Inferior parietal cortex (tissue), 1 donor: ENCODE data around the gene GMDS.
A peak's percentile ranks its signal among the peaks of the same experiment; 100 is the strongest.

Experiments
- DNase-seq: peaks from one replicate; pipeline ENCODE4 v3.0.0-alpha.2; 2016; ENCODE audit errors: extremely low spot score

Gene GMDS

DNA sequence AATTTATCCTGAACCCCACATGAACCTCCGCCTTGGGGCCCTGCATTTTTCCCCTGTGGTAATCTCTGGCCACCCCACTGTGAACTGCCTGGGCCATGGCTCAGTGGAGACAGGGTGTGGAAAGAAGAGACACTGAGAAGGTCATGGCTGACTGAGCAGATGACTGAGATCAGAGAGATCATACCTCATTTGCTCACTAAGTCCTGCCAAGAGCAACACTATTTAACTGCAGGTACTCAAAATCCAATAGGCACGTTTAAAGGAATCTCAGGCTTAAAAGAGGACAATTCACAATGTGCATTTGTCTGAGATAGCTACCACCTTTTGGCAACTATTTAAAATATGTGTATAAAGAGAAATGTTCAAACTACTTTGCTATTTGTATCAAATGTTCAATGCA, 305.0 kb downstream of the GMDS start:
- no peak for DNase-seq

DNA sequence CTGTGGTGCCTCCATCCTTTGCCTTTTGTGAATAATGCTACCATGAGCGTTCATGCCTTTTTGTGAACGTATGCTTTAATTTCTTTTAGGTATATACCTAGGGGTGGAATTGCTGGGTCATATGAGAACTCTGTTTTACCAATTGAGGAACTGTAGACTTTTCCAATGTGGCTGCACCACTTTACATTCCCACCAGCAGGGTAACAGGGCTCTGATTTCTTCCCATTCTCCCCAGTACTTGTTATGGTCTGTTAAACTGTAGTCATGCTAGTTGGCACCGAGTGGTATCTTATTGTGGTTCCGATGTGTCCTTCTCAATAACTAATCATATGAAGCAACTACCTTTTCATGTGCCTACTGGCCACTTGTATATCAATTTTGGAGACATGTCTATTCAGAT, 312.1 kb downstream of the GMDS start:
- DNase-seq: no peak

DNA sequence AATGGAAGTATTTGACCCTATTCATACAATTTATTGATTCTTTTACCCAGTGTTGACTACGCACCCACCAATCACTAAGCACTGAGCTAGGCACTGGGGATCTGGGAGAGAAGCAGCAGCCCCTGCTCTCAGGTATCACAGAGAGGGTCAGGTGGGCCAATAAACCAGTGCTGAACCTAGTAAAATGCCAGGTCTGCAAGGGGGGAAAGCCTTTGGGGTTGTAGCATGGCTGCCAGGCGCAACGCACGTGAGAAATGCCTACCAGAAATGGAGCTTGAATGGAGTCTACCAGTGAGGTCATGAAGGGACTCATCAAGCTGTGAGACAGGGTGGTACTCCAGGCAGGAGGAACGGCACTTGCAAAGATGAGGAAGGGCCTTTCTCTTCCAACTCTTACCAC, 313.6 kb downstream of the GMDS start:
- DNase-seq: no peak

DNA sequence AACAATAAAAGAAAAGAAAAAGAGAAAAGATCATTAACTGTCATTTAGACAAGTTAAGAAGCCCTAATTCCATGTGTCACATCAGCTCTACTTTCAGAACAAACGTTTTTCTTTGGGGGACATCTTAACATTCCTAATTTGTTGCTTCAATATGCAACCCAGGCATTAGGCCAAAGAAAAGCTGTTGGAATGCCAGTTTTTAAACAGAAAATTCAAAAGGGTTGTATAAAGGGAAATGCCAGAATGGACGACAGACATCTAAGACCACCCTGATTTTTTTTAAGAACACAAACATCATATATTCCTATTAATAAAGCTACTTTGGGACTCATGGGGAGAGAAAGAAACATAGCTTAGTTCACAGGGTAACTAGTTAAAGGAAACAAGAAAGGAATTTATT, 315.0 kb downstream of the GMDS start:
- DNase-seq: no peak

DNA sequence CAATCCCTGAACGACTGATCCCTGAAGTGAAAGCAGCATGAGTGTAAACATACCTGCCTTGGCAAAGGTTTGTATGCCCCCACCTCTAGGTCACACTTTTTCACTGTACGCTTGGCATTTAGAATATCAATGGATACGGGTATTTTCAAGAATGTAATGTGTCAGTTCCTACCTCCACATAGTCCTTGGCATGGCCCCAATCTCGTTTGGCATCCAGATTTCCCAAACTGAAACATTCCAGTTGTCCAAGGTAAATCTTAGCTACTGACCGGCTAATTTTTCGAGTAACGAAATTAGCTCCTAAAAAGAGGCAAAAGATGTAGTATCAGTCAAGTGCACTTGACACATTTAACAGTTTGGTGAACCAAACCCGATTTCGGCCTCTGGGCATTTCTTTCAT, 315.5 kb downstream of the GMDS start:
- no peak for DNase-seq

DNA sequence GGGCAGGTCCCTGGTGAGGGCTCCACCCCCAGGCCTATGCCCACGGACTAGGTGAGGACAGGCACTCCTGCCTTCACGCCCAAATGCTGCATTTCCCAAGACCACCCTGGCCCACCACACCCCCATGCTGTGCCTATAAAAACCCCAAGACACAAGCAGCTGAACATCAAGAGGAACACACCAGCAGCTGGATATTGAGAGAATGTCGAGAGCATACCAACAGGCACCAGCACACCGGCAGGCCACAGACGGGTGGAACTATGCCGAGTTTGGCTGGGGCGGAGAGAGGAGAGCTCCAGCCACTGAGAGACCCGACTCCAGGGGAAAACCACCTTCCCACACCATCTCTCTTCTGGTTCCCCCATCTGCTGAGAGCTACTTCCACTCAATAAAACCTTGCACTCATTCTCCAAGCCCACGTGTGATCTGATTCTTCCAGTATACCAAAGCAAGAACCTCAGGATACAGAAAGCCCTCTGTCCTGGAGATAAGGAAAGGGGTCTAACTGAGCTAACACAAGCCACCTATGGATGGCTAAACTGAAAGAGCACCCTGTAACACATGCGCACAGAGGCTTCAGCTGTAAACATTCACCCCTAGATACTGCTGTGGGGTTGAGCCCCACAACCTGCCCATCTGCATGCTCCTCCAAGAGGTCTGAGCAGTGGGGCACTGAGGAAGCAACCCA, 319.5 kb downstream of the GMDS start:
- no peak for DNase-seq

DNA sequence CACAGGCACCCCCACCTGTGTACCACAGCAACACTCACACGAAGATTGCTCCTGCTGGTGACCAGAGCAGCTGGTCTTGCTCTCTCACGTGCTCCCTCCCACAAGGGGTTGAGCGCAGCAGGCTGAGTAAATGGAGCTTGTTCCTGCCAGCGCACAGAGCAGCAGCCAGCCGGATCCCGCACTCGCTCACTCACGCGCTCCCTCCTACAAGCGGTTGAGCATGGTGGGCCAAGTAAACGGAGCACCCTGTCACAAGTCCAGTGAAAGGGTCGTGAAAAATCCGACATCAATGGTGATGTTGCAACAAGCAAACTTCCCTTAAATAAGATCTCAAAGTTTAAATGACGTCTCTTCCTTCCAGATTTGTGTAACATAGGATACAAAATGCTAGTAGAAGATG, 322.0 kb downstream of the GMDS start:
- no peak for DNase-seq

DNA sequence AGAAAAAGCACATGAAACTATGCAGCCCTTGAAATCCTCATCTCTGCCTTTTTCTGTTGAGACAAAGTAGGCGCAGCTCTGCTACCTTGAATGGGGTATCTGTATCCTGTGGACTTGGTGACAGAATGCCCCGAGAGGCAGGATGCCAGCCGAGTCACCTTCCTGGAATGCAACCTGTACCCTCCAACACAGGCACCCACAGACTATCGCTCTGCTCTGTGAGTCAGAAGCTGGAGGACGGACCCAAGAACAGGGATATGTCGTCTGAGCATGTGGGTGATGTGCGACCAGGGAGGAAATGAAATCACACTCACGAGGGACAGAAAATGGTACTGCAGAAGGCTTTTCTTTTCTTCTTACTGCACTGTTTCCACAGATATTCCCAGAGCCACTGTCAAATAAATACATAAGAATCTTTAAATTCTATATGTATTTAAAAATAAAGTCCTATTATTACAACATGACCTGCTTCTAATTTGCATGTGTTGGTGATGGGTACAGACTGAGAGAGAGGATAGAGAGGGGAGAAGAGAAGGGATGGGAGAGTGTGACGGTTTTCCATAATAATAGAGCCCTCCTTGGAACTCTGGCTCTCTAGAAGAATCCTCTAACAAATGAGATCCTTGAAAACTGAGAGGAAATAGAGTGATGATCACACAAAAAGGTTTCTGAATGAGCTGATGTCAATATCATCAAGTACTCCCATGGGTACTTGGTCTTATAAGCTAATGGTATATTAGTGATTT, 327.6 kb downstream of the GMDS start:
- peak; percentile 29 for DNase-seq

DNA sequence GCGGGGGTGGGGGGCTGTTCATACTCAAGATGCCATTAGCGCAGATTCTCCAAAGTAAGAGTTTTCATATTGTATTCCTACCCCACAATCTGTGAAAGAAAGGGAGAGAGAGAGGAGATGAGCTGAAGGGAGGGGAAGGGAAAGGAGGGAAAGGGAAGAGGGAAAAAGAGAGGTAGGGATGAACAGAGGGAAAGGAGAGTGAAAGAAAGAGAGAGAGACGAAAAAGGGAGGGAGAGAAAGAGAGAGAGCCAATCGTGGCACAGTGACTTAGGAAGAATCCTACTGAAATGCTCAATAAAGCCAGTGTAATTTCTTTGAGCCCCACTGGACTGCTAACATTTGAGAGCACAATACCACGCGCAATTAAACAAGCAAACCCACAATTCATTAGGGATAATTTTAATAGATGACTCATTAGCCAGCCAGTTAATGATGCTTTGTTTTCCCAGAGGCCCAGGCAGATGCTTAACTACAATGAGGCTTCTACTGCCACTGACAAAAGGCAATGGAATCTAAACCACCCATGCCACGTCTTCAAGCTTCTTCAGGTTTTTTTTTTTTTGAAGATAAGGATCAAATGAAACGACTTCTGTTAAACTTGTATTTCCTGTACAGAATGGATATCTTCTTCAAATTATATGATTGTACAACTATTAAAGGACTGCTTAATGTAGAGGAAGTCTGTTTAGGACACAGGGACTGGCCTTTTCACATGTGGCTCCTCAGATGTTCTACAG, 328.9 kb downstream of the GMDS start:
- DNase-seq: peak; percentile 15

DNA sequence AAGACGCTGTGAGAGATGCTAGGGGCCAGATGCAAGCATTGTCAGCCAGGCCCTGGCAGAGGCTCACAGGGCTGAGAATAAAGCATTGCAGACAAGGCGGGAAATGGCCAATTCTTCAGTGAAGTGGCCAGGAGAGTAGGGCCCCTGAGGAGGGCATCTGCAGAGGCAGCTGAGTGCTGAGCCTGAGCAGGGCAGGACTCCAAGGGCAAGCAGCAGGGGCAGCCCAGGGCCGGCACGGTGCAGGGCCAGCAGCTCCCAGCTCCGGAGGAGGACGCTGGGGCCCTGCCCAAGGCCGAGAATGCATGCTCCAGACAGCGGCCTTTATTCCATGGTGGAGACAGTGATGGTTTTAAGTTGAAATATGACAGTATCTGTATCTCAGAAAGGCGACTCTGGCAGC, 330.2 kb downstream of the GMDS start:
- DNase-seq: no peak

DNA sequence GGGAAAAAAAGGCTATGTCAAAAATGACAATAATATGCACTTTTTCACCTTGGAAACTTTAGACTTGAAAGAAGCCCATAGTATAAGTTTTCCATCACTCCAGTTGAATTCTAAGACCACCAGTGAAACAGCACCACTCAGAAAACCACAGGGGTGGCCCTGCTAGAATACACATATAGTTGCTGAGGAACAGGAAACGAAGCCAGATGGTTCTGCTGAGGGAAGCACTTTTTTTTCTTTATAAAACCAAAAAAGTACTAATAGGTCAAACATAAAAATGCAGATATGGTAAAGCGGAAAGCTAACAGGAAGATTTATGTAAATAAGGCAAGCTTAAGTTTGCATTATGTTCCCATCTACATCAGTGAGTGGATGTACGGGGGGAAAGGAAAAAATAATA, 331.8 kb downstream of the GMDS start:
- no peak for DNase-seq

DNA sequence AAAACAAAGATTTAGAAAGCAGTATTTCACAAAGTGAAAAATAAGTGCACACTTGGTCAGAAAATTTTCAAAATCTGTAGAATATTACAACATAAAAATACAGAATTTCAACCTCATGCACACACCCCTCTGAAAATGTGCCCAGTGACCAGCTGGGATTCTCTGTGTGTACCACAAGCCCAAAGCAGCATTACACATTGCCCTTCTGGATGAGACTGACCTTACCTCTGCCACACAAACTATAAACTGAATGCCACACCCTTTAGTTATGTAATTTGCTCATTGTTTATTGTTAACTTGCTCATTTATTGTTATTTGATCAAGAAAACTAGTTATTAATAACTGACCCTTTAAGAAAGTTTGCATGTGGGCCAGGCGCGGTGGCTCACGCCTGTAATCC, 332.7 kb downstream of the GMDS start:
- DNase-seq: no peak

DNA sequence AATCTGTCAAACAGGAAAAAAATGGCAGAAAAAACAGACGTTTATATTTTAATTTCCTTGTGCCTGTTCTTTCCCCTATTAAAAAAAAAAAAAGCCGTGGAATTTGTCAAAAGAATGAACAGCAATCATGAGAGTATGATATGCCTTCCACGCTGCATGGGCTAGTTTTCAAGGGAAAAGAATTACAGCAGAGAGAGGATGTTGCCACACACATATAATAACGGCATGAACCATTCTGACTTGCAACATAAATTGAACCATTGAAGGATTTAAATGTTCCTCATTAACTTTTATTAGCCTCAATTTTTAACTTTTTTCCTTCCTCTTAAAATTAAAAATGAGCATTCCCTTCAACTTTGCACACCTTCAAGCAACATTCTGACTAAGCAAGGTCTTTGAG, 333.9 kb downstream of the GMDS start:
- DNase-seq: no peak

DNA sequence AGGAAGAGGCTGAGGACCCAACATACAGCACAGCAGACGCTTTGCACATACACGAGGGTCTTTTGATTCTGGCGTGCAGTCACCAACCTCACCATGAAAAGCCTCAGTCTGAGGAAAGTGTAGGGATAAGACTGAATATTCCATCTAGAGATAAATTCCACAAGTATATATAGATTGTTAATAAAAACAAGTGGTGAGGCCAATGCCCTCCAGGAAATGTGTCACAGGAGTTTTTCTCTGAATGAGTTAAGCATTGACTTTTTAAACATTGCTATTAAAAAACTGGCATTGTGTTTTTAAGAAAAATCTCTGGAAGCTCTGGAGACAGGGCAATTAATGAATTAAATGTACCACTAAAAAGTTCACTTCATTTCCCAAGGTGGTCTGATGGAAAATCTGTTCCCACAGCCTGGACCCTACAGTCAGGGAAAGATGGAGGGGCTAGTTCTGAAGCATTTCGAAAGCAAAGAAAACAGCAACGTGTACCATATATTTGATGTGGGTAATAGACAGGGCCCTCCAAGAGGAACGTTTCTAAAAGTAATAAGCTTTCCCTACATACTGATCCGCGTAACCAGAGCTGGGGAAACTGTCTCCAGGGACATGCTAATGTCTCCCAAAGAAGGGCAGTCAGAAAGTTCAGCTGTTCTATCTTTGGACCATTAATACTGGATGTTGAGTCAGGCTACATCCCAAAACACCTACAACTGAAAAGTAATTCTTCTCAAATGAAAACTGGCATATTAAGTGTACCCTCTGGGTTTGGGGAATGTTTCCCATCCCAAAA, 334.6 kb downstream of the GMDS start:
- no peak for DNase-seq

DNA sequence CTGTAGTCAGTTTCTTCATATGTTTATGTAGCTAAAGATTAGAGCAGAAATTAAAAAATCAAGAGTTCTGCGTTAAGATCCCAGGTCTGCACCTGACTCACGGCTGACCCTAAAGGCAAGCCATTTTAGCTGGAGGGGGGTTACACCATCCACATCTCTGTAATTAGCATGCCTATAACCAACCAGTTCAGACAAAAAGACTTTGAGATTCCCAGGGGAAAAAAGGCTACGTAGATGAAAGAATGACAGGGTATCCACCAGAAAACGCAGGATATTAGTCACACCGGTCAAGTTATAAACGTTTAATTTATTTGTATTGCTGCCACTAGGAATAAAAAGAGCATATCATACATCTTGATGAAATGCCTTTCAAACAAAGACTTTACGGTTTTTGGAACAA, 336.6 kb downstream of the GMDS start:
- DNase-seq: no peak

DNA sequence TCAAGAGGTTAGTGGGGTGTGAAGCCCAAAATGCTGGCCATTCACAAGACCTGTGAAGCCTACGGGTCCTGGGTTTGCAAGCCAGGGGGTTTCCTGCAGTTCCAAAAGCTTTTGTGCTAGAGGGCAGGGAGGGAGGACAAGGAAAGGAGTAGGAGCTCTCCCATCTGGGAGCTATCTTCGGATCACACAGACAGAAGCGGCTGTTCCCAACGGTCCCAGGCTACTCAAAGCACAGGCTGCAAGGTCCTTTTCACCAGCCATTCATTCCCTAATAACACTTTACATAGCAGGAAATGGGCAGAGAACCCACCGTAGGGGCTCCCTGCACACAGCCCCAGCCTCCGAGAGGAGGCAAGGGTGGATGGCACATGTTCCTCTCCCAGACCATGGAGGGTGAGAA, 338.8 kb downstream of the GMDS start:
- DNase-seq: no peak

DNA sequence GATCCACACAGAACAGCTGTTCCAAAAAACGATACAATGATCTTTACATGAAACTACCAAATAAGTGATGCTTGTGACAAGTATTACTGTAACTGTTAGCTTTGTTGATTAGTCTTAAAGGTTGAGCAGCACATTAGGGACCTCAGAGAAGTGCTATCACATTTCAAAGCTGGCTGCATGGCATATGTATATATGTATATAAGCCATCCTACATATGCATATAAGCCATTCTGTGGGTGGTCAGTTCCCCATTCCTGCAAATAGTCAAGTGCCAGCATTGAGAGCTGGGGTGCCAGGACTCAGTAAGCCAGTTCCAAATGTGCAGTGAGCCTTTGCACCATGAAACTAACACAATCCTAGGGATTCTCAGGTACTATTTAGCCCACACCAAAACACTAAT, 339.4 kb downstream of the GMDS start:
- no peak for DNase-seq

DNA sequence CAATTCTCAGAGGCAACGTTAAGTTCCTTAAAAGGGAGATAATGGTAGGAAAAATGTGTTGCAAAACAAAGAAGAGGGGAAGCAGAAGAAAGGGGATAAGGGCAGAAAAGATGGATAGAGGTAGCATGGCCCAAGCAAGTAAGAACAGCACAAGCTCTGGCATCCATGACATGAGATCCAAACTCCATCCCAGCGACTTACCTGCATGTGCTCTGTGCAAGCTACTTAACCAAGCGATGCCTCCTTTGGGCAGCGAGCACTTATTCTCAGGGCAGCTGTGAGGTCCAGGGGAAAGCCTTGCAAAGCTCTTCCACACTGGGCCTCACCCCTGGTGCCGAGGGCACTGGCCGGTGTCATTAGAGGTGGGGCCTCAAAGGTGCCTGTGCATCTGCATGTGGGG, 340.5 kb downstream of the GMDS start:
- no peak for DNase-seq

DNA sequence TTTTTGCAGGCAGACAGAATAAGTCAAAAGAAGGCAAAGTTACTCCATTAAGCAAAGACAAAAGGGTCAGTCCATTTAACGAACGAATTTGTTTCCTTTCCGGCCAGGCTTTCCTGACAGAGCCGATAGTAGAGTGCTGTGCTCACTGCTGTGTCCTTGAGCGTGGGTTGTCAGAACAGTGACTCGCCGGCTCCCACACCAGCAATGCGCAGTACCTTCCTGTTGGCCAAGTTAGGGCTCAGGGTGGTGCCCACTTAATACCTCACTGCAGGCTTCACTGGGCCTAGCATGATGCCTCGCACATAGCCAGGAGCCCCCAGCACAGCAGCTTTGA, 341.0 kb downstream of the GMDS start:
- no peak for DNase-seq

DNA sequence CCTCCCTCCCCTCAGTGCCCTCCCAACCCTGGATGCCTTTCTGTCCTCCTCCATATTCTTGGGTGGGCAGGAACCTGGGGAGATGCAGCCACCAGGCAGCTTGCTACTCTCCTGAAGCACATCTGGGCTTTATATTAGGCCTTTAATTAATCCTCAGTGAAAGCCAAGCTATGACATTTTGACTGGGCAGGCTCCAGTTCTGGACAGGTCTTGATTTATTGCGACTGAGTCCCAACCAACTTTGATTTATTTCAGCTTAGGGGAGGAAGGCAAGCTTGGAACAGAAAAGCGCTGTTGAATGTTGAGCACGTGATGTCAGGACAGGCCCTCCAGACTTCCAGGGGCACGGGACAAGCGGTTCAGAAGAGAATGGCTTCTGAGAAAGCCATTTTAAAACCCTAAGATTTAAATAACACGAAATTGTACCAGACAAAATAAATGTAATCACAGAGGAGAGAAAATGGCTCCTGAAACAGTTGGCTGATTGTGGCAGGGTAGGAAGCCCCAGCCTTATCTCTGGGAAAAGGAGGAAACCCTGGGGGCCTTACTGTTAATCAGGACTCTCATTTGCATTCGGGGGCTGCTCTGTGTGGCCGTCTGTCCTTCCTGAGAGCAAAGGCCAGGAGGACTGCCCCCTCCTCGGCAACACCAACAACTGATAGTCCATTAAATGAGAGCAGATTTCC, 341.5 kb downstream of the GMDS start:
- DNase-seq: no peak

DNA sequence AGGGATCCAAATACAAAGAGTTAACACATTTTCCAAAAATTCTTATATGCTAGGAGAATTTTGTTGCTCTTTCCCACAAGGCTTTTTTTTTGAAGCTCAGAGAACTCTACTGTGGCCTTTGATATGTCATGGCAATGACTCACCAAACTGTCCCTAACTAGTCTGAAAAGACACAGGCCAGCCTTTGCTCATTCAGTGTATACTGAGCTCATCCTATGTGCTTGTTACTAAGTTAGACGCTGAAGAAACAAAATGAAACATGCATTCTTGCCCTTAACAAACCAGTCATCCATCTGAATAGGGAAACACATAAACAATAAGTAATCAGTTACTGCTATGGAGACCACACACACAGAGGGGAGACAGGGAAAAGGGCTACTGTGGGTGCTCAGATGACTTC, 343.8 kb downstream of the GMDS start:
- DNase-seq: no peak

DNA sequence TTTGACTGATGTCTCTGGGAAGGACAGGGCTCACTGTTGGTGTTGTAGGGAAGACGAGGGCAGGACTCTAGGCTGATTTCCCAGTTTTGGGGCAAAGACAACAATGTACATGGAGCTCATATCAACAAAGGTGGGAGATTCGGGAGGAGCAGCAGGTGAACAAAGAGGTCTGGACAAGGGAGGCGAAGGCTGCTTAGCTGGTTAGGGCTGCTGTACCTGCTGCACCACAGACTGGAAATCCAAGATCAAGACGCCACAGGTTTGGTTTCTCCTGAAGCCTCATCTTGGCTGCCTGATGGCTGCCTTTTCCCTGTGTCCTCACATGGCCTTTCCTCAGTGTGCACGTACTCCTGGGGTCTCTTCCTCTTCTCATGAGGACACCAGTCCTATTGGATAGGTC, 348.5 kb downstream of the GMDS start:
- DNase-seq: no peak
